ENCODE data around the gene SNRK.
"Not testable (repeated sequence)": the region's sequence is repeated elsewhere in the genome, so short reads cannot be mapped to it uniquely, and the experiment has no call there.

The SNRK gene

GRCh38 chr3:43348350-43348749, 62.0 kb downstream of the SNRK start:
- DNase-seq: no peak

DNA sequence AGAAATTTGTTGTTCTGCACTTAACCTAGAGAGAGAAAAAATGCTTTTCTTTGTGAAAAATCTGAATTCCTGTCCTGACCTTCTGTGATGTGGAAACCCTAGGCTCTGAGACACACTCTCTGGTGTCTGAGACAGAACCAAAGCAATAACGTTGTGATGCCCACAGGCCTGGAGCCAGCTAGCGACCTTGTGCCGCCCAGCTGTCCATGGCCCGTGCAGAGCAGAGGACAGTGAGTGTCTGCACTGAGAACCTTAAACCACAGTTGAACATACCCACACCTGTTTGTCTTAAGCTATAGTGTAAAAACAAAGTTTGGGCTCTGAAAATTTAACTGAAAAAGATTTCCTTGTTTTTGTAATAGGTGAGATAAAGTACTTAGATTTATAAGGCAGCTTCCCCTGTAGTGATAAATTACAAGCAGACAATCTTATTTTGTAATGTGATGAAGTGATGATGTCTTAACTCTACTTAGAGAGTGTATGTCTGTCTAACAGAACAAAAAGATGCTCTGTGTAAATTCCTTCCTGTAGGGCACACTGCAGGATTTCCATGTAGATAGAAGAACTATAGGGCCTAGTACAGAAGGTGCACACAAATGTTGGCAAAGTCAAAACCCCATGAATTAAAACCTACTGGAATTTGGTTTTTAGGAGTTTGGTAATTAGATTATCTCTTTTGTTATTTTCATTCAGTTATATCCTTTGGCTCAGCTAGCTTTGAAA, 62.7 kb downstream of the SNRK start:
- DNase-seq: no peak

DNA sequence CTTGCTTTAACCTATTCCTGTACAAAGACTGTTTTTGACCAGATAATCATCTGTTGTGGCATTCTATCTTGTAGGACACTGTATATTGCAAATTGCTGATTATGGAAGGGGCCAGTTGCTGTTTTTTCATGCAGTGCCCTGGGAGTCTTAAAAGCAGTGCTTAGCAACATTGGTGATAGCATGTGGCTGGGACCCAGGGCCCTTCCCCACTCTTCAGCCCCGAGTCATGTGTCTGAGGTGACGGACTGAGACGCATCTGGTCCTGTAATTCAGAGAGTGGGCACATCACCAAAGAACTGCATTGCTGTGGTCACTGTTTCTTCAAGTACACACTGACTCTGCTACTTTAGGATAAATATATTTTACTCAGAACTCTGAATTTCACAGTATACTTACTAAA, 63.4 kb downstream of the SNRK start:
- DNase-seq: no peak

GRCh38 chr3:43353393-43353792, 67.1 kb downstream of the SNRK start:
- DNase-seq: no peak

GRCh38 chr3:43353923-43354670, 67.8 kb downstream of the SNRK start:
- no peak for DNase-seq

DNA sequence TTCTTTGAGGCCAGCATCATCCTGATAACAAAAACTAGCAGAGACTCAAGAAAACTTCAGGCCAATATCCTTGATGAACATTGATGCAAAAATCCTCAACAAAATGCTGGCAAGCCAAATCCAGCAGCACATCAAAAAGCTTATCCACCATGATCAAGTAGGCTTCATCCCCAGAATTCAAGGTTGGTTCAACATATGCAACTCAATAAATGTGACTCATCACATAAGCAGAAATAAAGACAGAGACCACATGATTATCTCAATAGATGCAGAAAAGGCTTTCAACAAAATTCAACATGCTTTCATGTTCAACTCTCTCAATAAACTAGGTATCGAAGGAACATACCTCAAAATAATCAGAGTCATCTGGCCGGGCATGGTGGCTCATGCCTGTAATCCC, 69.7 kb downstream of the SNRK start:
- not testable (repeated sequence) for DNase-seq

DNA sequence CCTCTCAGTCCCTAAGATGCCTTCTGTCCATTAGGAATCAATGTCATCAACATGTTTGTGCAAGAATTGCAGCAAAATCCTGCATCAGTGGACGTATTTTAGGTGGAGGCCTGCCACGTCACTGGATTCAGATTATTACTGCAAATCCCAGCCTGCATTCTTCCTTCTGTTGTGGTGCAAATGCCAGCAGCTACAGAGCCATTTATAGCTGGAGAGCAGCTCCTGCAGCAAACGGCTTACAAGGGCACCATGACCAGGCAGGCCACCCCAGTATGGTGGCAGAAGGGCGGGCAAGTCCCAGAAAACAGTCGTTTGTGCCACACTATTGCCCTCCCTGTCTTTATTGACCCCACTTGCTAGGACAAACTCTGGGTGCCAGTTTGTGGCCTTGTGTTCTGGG, 74.7 kb downstream of the SNRK start:
- DNase-seq: no peak

DNA sequence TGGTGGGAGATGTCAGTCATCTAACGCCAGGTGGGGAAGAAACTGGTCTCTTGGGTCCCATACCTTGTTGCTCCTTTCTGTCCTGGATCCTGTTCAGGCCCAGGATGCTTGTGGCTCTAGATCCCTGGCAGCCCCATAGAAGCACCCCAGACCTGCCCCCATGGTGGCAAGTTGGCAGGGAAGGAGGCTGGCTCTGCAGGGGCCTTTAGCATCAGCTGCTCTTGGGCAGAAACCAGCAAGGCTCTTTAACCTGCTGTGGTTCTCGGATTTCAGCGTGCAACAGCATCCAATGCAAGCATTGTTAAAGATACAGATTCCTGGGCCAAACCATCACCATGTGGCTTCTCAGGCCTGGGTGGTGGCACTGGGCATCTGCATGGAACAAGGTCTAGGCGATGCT, 75.8 kb downstream of the SNRK start:
- DNase-seq: no peak

DNA sequence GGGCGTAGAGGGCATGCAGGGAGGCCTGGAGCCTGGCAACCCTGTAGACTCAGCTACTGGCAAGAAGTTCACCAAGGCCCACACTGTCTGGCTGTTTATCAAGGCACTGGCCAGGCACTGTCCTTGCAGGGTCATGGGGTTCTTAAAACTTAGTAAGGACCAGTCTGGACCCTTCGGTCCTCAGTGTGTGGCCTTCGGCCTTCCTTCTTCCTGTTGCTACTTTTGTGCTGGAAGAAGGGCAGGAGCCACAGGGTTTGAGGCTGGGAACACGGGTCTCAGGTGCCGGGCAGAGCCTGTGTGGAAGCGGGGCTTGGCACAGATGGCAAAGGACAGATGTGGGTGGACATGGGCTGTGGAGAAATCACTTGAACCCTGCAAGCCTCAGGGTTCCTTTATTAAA, 76.6 kb downstream of the SNRK start:
- DNase-seq: no peak

GRCh38 chr3:43363621-43364266, 77.4 kb downstream of the SNRK start:
- no peak for DNase-seq

DNA sequence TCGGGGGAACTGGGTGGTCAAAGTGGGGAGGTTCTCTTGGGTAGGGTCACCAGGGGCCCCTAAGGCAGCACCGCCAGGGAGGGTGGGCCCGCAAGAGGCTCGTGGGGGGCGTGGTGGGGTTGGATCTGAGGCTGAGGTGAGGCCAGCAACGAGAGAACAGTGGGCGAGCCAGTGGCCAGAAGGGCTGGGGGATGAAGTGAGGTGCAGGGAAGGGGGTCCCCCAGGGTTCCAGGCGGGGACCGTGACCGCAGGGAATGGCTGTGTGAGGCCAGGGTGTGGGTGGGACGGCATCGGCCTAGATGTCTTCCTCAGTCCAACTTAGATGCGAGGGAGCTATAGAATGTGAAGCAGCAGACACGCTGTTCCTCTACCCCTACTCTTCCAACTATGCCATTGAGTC, 78.2 kb downstream of the SNRK start:
- no peak for DNase-seq

DNA sequence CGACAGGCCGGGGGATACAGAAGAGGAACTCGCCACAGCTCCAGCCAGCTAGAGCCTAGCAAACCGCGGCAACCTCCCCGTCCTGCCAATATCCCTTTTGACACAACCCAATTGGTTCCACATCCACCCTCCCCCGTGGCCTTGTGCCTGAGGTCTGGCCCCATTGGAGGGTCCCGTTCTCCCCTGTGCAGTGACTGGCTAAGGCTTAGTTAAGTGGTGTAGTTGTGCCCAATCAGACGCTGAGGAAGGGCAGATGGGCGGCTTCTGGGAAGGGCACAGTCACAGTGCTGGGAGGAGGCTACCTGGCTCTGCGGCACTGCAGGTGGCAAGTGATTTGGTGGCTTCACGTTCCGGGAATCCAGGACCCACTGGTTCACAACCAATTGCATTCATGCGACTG, 78.6 kb downstream of the SNRK start:
- no peak for DNase-seq

DNA sequence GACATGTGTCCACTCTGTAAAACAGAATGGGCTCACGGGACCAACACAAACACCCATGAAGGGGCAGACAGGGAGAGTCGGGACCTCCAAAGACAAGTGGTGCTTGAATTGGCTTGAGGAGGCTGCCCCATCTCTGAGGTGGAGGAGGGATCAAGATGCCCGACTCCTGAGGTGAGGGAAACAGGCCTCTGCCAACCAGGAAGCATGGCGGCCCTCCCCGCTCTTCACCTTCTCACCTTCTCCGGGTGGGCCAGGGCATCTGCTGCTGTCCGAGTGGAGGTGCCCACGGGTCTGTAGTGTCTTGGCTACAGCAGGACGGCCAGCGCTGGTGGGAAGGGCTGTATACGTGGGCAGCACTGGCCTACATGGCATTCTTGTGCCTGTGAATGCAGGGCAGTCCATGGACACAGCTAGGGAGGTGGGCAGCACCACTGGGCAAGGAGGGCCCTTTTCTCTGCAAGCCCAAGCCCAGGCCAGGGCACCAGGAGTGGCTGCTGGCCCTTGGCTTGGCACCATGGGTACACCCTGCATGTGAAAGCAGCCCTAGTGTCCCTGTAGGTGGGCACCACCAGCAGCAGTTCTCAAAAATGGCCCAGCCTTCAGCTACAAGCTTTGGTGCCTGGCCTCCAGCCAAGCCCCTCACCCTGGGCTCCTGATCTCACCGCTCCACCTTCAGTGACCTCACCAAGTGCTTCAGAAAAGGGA, 79.4 kb downstream of the SNRK start:
- DNase-seq: no peak

DNA sequence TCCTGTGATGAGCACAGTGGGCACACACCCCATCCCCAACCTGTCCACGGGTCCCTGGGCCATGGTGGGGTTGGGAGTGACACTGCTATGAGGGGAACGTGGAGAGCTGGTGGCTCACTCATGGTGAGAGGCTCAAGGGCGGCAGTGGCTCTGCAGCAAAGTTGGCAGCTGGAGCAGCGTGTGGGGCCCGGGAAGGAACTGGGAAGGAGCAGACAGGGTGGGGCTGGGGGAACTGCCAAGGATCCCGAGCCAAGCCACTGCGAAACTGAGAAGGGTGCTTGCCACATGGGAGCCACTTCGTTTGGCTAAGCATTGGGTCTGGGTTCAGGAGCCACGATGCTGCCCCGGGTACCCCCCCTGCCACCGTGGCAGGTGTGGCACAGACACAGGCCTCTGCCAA, 80.1 kb downstream of the SNRK start:
- no peak for DNase-seq

GRCh38 chr3:43366885-43367284, 80.5 kb downstream of the SNRK start:
- DNase-seq: no peak

GRCh38 chr3:43369404-43370292, 83.3 kb downstream of the SNRK start:
- DNase-seq: no peak

GRCh38 chr3:43370293-43370980, 84.1 kb downstream of the SNRK start:
- DNase-seq: no peak

- no peak for DNase-seq
These were observed 85.2 kb downstream of the SNRK start for GRCh38 chr3:43371494-43371893.

DNA sequence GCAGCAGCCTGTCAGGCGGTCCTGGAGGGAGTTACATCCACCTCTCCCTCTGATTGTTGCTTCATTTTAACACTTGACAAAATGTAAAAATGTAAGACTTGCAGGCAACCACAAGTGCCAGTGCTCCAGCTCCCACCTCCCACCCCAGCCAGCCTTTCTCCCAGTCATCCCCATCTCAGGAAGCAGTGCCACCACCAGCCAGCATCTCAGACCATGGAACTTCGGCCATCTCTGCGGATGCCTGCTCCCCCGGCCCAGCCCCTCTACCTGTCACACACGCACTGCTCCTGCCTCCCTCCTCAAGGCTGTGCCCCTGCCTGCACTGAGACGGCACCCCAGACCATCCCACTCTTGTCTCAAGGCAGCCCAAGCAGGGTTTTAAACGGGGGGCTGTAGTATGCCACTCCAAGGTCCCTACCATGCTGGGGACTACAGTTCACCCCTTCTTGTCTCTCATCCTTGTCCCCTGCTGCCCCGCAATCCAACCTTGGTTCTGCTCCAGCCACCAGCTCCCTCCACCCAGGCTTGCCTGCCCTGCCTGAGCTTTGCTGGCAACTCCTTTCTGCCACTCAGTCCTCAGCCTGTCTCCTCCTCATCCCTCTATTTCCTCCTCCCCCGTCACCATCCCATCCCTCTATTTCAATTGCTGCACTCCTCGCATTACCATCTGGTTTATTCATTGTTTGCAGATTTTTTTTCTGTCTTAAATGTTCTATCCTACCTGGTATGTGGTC, 85.8 kb downstream of the SNRK start:
- no peak for DNase-seq

- DNase-seq: no peak
These were observed 86.6 kb downstream of the SNRK start for GRCh38 chr3:43372809-43373559.

Data from fibroblast of skin of right biceps (primary cell).